Measurements from ENCODE around the gene ALKBH5. TPM values are rescaled to one million over a fixed set of nuclear protein-coding genes. Genes with fewer than 3 reads are reported as not detected.

Gene ALKBH5
- total and polyA plus RNA-seq, 9 of the 15 experiments (the other 6 are each of a cell fraction or from before 2014, with no cell fraction given): 11.4 to 70.0 (median 47.4) TPM

DNA sequence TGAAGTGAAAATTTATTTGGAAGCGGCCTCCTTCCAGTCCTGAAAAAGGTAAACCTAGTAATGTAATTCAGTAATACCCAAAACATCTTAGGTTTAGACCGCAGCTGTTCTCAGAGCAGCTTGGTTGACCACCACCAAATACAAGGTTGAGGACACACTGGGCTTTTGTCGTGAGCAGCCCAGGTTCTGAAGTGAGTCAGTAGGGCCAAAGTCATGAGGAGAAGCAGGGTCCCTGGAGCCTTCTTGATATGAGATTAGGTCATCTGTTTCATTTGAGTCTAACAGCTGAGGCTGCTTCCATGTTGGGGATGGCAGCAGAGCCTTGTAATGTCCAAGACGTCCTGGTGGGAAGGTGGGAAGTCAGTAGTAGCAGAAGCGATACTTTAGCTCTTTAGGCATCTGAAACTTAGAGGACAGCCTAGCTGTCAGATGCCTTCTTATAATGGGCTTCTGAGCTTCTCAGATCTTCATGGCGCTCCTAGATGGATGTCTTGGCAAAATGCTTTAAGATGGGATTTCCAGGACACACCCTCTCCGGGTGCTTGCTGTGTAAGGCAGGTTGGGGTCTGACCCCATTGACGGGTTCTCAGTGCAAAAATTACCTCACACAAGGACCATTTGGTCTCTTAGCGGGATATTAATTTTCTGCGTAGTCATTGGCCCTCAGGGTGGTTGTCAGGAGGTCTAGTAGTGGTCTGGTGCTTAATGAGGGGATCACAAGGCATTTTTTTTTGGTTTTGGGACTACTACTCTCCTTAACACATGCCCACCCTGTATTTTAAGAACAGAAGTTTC, 2.4 kb downstream of the ALKBH5 start (continued):
- TF ChIP-seq SIN3A (IDR thresholded peaks at IDR 0.05; ENCODE audit: borderline replicate concordance in 2 of 2, control insufficient read depth in 1 of 2, low read depth in 2 of 2, low read length in 2 of 2): 0 out of 4 replicates have a peak, but pooled peaks of 1 of the 2 experiments have one; percentile 28
- peak; percentile 30; the same call in 1 of the 2 replicates for TF ChIP-seq ZNF316 (IDR thresholded peaks at IDR 0.05)
- TF ChIP-seq POLR2G (IDR thresholded peaks at IDR 0.05; ENCODE audit: low read depth, low read length): no peak
- TF ChIP-seq RBM22 (IDR thresholded peaks at IDR 0.05; ENCODE audit: low read depth, low read length, poor library complexity, severe bottlenecking): no peak
- TF ChIP-seq ELF2 (CRISPR knock-in tag; IDR thresholded peaks at IDR 0.05): no peak
- TF ChIP-seq SRSF7 (optimal IDR thresholded peaks at IDR 0.05; ENCODE audit: low read depth, low read length): no peak
- TF ChIP-seq LARP7 (IDR thresholded peaks at IDR 0.05): no peak
- TF ChIP-seq GATAD2B (IDR thresholded peaks at IDR 0.05; ENCODE audit: borderline replicate concordance): no peak
- no peak for TF ChIP-seq PCBP2 (IDR thresholded peaks at IDR 0.05; ENCODE audit: low read depth, low read length, poor library complexity, severe bottlenecking)
- no peak for TF ChIP-seq ARNT (IDR thresholded peaks at IDR 0.05)
- no peak for TF ChIP-seq STAG1 (CRISPR knock-in tag; IDR thresholded peaks at IDR 0.05; ENCODE audit: borderline replicate concordance)
- no peak for TF ChIP-seq DEAF1 (CRISPR knock-in tag; IDR thresholded peaks at IDR 0.05)
- no peak for TF ChIP-seq PRMT5 (CRISPR knock-in tag; IDR thresholded peaks at IDR 0.05)
- TF ChIP-seq CGGBP1 (CRISPR knock-in tag; IDR thresholded peaks at IDR 0.05): no peak
- TF ChIP-seq POLR3G (IDR thresholded peaks at IDR 0.05; ENCODE audit: extremely low read depth, insufficient read length, insufficient replicate concordance): no peak
- no peak for TF ChIP-seq YBX1 (IDR thresholded peaks at IDR 0.05)
- peak; percentile 65 for TF ChIP-seq NFE2 (IDR thresholded peaks at IDR 0.05; ENCODE audit: low read depth)
- TF ChIP-seq, protein P1, sequence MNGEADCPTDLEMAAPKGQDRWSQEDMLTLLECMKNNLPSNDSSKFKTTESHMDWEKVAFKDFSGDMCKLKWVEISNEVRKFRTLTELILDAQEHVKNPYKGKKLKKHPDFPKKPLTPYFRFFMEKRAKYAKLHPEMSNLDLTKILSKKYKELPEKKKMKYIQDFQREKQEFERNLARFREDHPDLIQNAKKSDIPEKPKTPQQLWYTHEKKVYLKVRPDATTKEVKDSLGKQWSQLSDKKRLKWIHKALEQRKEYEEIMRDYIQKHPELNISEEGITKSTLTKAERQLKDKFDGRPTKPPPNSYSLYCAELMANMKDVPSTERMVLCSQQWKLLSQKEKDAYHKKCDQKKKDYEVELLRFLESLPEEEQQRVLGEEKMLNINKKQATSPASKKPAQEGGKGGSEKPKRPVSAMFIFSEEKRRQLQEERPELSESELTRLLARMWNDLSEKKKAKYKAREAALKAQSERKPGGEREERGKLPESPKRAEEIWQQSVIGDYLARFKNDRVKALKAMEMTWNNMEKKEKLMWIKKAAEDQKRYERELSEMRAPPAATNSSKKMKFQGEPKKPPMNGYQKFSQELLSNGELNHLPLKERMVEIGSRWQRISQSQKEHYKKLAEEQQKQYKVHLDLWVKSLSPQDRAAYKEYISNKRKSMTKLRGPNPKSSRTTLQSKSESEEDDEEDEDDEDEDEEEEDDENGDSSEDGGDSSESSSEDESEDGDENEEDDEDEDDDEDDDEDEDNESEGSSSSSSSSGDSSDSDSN (IDR thresholded peaks at IDR 0.05; ENCODE audit: borderline replicate concordance in 1 of 2, low read depth in 2 of 2, low read length in 2 of 2): no peak
- no peak for TF ChIP-seq SRF (CRISPR knock-in tag; IDR thresholded peaks at IDR 0.05)
- TF ChIP-seq ZNF165 (CRISPR knock-in tag; IDR thresholded peaks at IDR 0.05; ENCODE audit: borderline replicate concordance): no peak
- TF ChIP-seq ZNF347 (CRISPR knock-in tag; IDR thresholded peaks at IDR 0.05; ENCODE audit: low read depth): no peak
- no peak for TF ChIP-seq ZNF41 (CRISPR knock-in tag; conservative IDR thresholded peaks at IDR 0.05)
- no peak for TF ChIP-seq CREBBP (IDR thresholded peaks at IDR 0.05; ENCODE audit: low read depth, low read length)
- TF ChIP-seq PHTF2 (CRISPR knock-in tag; IDR thresholded peaks at IDR 0.05): no peak
